Subcutaneous abdominal adipose tissue (tissue), 5 donors: ENCODE measurements around the gene PRELP.
A peak's percentile ranks its signal among the peaks of the same experiment; 100 is the strongest.
"Not testable (repeated sequence)": the region's sequence is repeated elsewhere in the genome, so short reads cannot be mapped to it uniquely, and the experiment has no call there.

ENCODE experiments used
- H3K27ac ChIP-seq: one replicate; pipeline ENCODE4 v1.7.0; 2013; ENCODE audit warnings: low read depth, mild to moderate bottlenecking, inconsistent platforms, low read length, moderate library complexity
- H3K27me3 ChIP-seq, 5 donors: one replicate each; pipeline ENCODE4 v1.7.0; 2013; ENCODE audit warnings: low read length in 5 of 5, inconsistent platforms in 1 of 5; ENCODE audit not compliant: control insufficient read depth in 5 of 5, insufficient read depth in 4 of 5
- H3K36me3 ChIP-seq, 5 donors: one replicate each; pipeline ENCODE4 v1.7.0; 2013; ENCODE audit warnings: low read length in 5 of 5; ENCODE audit not compliant: control insufficient read depth in 5 of 5, insufficient read depth in 5 of 5
- H3K4me1 ChIP-seq, 5 donors: one replicate each; pipeline ENCODE4 v1.7.0; 2013; ENCODE audit warnings: low read length in 5 of 5, mild to moderate bottlenecking in 3 of 5, moderate library complexity in 1 of 5; ENCODE audit not compliant: control insufficient read depth in 5 of 5, insufficient read depth in 5 of 5
- H3K4me3 ChIP-seq, 5 donors: one replicate each; pipeline ENCODE4 v1.7.0; 2013; ENCODE audit warnings: low read length in 5 of 5, low read depth in 1 of 5
- H3K9ac ChIP-seq, 5 donors: one replicate each; pipeline ENCODE4 v1.7.0; 2013; ENCODE audit warnings: low read length in 5 of 5, mild to moderate bottlenecking in 4 of 5, moderate library complexity in 3 of 5
- H3K9me3 ChIP-seq, 5 donors: one replicate each; pipeline ENCODE4 v1.7.0; 2013; ENCODE audit warnings: low read length in 5 of 5; ENCODE audit not compliant: control insufficient read depth in 5 of 5
- donor health status: healthy.
- donor health status: healthy.
- donor health status: healthy.
- donor health status: healthy.
- donor health status: healthy.

PRELP gene

DNA sequence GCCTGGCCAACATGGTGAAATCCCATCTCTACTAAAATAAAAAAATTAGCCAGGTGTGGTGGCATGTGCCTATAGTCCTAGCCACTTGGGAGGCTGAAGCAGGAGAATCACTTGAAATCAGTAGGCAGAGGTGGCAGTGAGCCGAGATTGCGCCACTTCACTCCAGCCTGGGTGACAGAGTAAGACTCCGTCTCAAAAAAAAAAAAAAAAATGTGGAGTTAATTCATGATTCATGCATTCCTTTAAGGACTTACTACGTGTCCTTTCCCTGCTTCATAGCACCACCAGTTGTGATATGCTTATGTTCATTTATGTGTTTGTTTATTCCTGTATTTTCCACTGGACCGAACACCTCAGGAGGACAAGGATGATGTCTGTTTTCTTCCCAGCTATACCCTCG, 12.7 kb upstream of the PRELP start:
- H3K4me1 ChIP-seq, result peaks cover 11 to 54% (median 45%) of the 10 kb centered on the region in 5 donors
- H3K36me3 ChIP-seq, result no peaks in the 10 kb centered on the region
- no peak overlapping the region for H3K4me3 ChIP-seq
- no peak overlapping the region for H3K9ac ChIP-seq
- H3K9me3 ChIP-seq, result no peaks in the 10 kb centered on the region
- H3K27ac ChIP-seq, result no peak overlapping the region
- H3K27me3 ChIP-seq, result peaks cover 0 to 3% (median 0%) of the 10 kb centered on the region in 5 donors

DNA sequence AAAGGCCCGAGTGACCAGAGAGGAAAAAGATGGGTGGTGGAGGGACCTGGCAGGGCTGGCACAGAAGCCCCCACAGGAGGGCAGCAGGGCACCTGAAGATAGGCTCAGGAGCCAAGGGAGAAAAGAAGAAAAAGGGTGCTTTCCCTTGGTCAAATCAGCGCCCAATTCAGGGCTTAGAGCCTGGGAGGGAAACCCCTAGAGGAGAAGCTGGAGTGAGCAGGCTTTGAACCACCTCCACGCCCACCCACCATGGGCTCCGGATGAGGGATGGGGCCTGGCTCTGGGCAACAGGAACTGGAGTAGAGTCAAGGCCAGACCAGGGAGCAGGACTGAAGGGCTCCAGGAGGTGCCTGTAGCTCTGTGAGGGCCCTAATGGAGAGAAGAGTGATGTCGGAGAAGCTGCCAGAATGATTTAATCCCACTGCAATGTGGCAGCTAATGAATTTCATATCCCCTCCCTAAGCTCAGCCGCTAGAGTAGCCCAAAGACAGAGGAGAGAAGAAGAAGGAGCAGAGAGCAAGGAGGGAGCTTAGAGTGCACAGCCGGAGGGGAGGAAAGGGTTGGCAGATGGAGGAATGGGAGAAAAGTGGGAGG, 12.0 kb upstream of the PRELP start:
- H3K9ac ChIP-seq, result peak overlapping the region in 1 of 5 donors; percentile 28
- H3K36me3 ChIP-seq, result no peaks in the 10 kb centered on the region
- H3K4me3 ChIP-seq, result no peak overlapping the region
- peaks cover 0 to 3% (median 0%) of the 10 kb centered on the region in 5 donors for H3K27me3 ChIP-seq
- no peaks in the 10 kb centered on the region for H3K9me3 ChIP-seq
- H3K4me1 ChIP-seq, result peaks cover 11 to 54% (median 45%) of the 10 kb centered on the region in 5 donors
- no peak overlapping the region for H3K27ac ChIP-seq

DNA sequence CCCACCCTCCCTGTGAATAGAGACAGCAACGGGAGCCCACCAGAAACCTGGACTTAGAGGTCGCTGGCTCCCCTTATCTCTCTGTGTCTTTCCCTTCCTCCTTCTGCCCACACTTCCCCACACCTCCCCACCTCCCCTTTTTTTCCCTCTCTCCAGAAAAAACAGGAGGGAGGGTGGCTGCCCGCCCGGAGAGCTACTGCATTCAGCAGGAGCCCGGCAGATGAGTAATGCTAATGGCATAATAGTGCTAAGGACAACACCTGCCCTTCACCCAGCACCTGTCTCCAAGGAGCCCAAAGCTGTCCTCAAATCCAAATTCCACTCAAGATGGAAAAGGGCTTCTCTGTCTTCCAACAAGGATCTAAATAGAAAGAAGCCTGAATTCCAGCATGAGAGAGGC, 11.4 kb upstream of the PRELP start:
- Histone ChIP-seq H3K27ac (no peak overlapping the region), H3K4me1 (peaks cover 11 to 54% (median 45%) of the 10 kb centered on the region in 5 donors)

DNA sequence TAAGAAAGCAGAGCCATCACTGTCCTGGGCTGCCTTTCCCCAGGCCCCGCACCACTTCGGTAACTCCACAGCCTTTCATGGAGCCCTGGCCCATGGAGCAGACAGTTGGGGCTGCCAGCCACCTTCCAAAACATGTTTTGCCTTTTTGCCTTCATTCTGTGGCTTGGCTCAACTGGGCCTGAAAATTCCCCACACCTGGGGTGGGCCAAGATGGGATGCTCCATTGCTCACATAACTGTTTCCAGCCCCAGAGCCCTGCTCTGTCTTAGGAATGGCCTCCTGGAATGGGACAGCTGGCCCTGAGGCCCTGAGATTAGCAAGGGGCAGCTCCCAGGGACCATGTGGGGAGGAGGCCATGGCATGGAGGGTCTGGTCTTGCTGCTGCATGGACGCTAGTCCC, 10.9 kb upstream of the PRELP start:
- peaks cover 11 to 54% (median 45%) of the 10 kb centered on the region in 5 donors for H3K4me1 ChIP-seq
- H3K27ac ChIP-seq, result no peak overlapping the region

More for the DNA sequence above, 11.4 kb upstream of the PRELP start:
- Histone ChIP-seq H3K27me3 (peaks cover 0 to 3% (median 0%) of the 10 kb centered on the region in 5 donors), H3K9ac (peak overlapping the region in 1 of 5 donors; percentile 28), H3K36me3 (no peaks in the 10 kb centered on the region), H3K9me3 (no peaks in the 10 kb centered on the region), H3K4me3 (no peak overlapping the region)

DNA sequence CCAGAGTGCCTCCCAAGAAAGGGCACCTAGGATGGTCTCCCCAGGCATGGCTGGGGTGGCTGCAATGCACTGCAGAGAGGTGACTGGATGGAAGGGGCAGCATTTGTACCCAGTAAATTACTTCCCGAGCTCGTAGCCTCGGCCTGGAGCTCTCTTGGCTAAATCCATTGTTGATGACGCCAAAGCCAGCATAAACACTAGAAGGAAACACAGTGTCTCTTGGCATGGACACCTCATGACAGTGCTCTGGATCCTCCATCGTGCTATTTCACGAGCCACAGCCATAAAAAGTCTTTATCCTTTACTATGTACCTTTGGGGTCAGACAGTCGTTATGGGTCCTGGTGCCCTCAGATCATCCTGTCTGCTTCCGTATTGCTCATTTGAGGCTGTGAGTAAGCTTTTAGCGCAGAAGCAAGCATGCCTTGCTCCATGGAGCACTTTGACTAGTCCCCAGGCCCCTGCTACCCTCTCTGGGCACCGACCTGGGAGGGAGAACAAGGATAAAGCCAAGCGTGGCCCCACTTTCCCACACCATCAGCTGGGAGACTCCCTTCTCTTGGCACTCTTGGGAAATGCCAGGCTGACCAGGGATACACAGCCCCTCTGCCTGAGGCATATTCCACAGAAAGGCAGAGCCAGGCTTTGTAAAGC, 10.3 kb upstream of the PRELP start:
- H3K9me3 ChIP-seq, result no peaks in the 10 kb centered on the region
- no peak overlapping the region for H3K4me3 ChIP-seq
- peaks cover 11 to 54% (median 45%) of the 10 kb centered on the region in 5 donors for H3K4me1 ChIP-seq
- H3K36me3 ChIP-seq, result no peaks in the 10 kb centered on the region
- peaks cover 0 to 3% (median 0%) of the 10 kb centered on the region in 5 donors for H3K27me3 ChIP-seq
- no peak overlapping the region for H3K27ac ChIP-seq
- H3K9ac ChIP-seq, result no peak overlapping the region

More for the DNA sequence above, 10.9 kb upstream of the PRELP start:
- Histone ChIP-seq H3K36me3 (no peaks in the 10 kb centered on the region), H3K9me3 (no peaks in the 10 kb centered on the region), H3K27me3 (peaks cover 0 to 3% (median 0%) of the 10 kb centered on the region in 5 donors), H3K4me3 (no peak overlapping the region), H3K9ac (no peak overlapping the region)

DNA sequence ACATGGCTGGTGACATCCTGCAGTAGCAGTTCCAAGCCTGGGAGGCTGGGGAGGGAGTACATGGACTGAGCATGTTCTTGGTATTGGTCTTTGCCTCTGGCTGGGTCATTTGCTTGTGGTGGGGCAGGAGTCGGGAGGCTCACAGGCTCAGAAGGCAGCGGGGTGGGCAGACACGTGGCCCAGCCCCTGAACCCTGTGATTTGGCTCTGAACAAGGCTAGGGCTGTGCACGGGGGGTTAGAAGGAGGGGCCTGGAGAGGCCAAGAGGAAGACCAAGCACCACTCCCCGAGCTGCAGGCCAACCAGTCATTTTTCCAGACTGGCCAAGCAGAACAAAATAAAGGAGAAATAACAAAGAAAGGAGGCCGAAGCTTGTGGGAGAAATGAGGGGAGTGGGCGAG, 9.7 kb upstream of the PRELP start:
- Histone ChIP-seq H3K27me3 (peaks cover 0 to 3% (median 0%) of the 10 kb centered on the region in 5 donors), H3K9ac (no peak overlapping the region), H3K4me1 (peaks cover 11 to 54% (median 45%) of the 10 kb centered on the region in 5 donors), H3K9me3 (no peaks in the 10 kb centered on the region), H3K27ac (peak overlapping the region; percentile 39), H3K4me3 (no peak overlapping the region), H3K36me3 (no peaks in the 10 kb centered on the region)

DNA sequence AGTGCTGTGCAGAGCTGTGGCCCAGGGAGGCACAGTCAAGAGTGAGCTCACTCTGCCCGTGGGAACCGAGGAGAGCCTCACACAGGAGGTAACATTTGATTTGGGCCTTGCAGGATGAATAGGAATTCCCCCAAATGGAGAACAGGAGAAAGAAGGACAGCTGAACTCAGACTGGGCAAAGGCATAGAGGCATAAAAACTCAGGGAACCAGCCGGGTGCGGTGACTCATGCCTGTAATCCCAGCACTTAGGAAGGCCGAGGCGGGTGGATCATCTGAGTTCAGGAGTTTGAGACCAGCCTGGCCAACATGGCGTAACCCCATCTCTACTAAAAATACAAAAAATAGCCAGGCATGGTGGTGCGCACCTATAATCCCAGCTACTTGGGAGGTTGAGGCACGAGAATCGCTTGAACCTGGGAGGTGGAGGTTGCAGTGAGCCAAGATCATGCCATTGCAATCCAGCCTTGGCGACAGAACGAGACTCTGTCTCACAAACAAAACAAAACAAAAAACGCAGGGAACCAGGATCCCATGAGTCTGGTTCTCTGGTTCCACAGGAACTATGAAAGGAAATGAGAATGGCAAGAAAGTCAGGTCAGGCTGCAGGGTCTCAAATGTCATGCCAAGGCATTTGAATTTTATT, 8.6 kb upstream of the PRELP start:
- not testable (repeated sequence) for H3K36me3 ChIP-seq, H3K27ac ChIP-seq, H3K9ac ChIP-seq, H3K9me3 ChIP-seq, H3K27me3 ChIP-seq, H3K4me3 ChIP-seq
- H3K4me1 ChIP-seq, result peaks cover 11 to 54% (median 45%) of the 10 kb centered on the region in 5 donors

DNA sequence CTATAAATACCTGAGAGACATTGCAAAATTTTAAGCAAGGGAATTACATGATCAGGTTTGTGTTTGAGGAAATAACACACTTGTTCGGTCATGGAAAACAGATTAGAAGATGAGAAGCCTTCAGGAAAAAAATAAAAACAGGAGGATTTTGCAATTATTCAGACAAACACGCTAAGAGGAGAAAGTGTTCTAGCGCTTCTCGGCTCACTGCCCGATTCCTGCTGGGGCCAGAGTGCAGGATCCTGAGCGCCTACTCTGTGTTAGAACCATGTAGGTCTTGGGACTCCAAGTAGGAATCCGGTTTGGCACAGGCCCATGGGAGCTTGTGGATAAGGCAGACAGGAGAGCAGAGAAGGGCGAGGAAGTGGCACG, 8.1 kb upstream of the PRELP start:
- Histone ChIP-seq H3K36me3 (no peaks in the 10 kb centered on the region), H3K9me3 (no peaks in the 10 kb centered on the region), H3K27ac (no peak overlapping the region), H3K4me3 (no peak overlapping the region), H3K9ac (peak overlapping the region in 1 of 5 donors; percentile 6), H3K27me3 (peaks cover 0 to 6% (median 0%) of the 10 kb centered on the region in 5 donors), H3K4me1 (peaks cover 11 to 53% (median 42%) of the 10 kb centered on the region in 5 donors)

DNA sequence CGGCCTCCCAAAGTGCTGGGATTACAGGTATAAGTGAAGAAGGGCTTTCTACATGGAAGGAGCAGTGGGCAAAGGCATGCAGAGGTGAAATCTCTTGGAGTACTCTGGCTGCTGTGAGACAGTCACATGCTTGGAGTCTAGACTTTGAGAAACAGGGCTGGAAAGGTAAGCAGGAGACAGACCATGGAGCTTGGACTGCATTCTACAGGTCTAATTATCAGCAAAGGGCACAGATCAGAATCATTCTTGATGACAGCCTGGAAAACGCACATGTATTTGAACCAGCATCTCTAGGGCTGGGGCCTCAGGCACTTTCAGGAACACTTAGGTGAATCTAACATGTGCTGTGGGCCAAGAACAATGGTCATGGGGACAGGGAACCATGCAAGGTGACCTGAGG, 7.3 kb upstream of the PRELP start:
- no peak overlapping the region for H3K27ac ChIP-seq
- H3K36me3 ChIP-seq, result no peaks in the 10 kb centered on the region
- peaks cover 11 to 45% (median 38%) of the 10 kb centered on the region in 5 donors for H3K4me1 ChIP-seq
- H3K9ac ChIP-seq, result no peak overlapping the region
- H3K27me3 ChIP-seq, result peaks cover 0 to 6% (median 0%) of the 10 kb centered on the region in 5 donors
- no peaks in the 10 kb centered on the region for H3K9me3 ChIP-seq
- H3K4me3 ChIP-seq, result no peak overlapping the region

DNA sequence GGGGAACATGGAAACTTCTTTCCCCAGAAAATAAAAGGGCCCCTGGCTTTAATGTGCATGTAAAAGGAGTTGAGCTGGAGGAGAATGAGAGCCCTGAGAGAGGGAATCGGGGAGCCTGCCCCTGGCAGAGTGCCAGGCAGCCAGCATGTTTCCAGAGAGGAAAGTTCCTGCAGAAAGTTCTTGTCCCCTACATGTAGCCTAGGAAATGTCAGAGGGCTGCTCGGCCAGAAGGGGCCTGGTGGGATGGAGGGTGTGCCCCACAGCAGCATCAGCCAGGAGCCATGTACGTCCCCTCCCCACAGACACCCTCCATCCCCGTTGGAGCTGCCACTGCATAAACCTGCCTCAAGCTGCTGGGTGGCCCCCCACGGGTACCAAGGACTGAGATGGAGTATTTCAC, 5.4 kb upstream of the PRELP start:
- H3K27me3 ChIP-seq, result peaks cover 0 to 6% (median 0%) of the 10 kb centered on the region in 5 donors
- no peaks in the 10 kb centered on the region for H3K36me3 ChIP-seq
- H3K9ac ChIP-seq, result no peak overlapping the region
- H3K27ac ChIP-seq, result no peak overlapping the region
- peaks cover 8 to 32% (median 31%) of the 10 kb centered on the region in 5 donors for H3K4me1 ChIP-seq
- no peaks in the 10 kb centered on the region for H3K9me3 ChIP-seq
- H3K4me3 ChIP-seq, result no peak overlapping the region
